GM15510 (cell line): ENCODE data around the gene CSH2.

Experiments used
- POLR2A ChIP-seq: IDR thresholded peaks from 3 replicates; pipeline ENCODE4 v1.6.1; 2011; ENCODE audit warnings: borderline replicate concordance; ENCODE audit not compliant: insufficient read length; ENCODE audit errors: extremely low read depth

Gene CSH2

DNA sequence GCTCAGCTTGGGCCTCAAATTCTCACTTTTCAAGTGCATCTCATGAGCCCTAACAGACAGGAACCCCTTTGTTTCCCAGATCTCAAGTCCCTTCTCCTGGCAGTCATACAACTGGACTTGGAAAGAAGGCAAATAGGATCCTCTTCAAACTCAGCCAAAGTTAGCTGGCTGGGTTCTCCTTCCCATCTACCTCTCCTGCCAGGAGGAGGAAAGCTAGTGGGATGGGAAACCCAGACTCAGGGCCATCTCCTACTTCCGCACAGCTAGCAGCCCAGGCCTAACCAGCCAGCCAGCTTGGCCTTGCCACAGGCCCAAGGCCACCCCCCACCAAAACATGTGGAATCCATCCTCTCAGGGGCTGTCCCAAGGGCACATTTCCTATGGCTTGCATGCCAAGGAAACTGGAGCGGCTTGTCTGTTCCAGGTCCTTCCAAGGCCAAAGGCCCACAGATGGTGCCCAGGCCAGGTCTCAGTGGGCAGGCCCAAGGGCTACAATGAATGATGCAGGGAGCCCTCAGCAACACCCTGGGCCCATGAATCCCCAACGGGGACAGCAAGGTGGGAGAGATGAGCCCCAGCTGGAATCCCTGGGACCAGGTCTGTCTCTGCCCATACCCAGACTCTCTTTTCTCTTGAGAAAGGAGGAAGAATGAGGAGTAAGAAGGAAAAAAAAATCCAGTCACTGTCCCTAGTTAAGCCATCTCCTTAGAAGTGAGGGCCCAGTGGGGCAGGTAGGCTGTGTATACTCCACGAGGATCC, 32.7 kb downstream of the CSH2 start:
- no peak for TF ChIP-seq POLR2A

DNA sequence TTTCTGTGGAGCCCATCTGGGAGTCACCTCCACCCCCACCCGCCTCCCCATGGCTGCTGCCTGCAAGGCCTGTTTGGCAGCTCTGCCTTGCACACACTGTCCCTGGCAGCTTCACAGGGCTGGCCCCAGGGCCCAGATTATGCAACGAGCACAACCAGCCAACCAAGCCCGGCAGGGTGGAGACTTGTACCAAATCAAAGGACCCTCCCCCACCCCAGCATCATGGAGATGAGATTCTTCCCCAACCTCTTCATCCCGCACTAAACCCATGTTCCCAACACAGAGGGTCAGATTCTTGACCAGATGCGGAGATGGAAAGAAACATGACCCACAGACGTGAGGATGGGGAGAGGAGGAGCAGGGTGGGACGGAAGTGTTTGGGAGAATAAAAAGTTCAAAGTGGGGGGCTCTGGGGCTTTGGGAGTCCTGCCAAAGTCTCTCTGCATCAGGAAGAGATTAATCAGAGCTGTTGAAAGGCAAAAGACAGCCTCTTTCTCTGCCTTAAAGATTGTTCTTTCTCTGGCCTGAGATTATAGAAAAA, 34.8 kb downstream of the CSH2 start:
- TF ChIP-seq POLR2A, result no peak

DNA sequence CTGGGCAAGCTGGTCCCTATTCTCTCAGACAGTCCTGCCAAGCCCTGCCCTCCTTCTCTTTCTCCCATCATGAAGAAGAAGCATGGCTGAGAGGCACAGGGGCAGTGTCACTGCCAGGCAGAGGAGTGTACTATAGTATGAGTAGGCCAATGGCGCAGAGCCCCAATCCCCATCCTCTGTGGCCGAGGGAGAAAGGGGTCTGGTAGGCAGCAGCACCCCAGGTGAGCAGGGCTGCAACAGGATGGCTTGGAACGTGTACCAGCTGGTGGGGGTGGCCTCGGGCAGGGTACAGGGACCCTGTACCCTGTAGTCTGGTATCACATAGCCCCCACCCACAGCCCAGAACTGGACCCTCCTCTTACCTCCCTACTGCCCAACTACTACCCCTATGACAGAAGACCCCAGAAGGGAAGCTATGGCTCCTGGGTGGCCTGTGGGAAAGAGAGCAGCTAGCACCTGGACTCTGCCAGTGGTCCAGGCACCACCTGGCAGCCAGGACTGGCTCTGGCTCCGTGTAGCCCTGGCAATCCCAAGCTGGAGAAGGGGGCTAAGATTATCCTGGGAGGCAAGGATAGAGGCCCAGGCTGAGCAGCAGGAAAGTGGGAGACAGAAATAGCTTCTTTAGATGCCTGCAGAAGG, 35.4 kb downstream of the CSH2 start:
- no peak for TF ChIP-seq POLR2A

DNA sequence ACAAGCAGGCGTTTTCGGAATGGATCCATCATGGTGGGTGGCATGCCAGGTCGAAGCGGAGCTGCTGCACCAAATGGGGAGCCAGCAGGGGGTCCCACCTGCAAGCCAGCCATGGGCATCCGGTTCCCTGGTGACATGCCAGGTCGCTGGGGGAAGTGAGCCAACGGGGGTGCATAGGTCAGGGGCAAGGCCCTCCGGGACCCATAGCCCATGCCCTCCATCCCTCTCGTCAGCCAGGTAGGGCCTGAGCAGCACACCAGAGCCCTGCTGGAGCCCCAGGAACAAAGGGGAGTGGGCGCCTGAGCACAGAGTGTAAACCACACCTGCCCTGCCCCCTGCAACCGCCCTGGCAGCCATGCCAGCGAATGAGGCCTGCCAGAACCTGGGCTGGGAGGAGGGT, 36.0 kb downstream of the CSH2 start:
- no peak for TF ChIP-seq POLR2A

DNA sequence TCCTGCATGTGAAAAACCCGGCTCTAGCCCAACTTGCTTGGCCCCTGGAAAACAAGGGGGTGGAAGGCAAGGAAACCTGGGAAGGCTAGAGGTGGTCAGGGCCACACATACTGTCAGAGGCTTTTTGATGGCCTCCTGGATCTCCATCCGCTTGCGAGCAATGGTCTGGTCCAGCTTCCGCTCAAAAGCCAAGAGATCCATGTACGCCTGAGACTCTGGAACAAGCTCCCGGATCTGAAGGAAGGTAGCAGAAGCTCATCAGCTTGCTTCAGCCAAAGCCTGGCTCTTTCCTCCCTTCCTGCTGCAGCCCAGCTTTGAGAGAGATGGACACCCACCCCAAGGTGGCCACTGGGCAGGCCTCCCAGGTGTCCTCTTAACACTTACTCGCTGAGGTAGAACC, 36.7 kb downstream of the CSH2 start:
- no peak for TF ChIP-seq POLR2A

GRCh38 chr17:63835167-63835720, 38.2 kb downstream of the CSH2 start:
- TF ChIP-seq POLR2A, result no peak

DNA sequence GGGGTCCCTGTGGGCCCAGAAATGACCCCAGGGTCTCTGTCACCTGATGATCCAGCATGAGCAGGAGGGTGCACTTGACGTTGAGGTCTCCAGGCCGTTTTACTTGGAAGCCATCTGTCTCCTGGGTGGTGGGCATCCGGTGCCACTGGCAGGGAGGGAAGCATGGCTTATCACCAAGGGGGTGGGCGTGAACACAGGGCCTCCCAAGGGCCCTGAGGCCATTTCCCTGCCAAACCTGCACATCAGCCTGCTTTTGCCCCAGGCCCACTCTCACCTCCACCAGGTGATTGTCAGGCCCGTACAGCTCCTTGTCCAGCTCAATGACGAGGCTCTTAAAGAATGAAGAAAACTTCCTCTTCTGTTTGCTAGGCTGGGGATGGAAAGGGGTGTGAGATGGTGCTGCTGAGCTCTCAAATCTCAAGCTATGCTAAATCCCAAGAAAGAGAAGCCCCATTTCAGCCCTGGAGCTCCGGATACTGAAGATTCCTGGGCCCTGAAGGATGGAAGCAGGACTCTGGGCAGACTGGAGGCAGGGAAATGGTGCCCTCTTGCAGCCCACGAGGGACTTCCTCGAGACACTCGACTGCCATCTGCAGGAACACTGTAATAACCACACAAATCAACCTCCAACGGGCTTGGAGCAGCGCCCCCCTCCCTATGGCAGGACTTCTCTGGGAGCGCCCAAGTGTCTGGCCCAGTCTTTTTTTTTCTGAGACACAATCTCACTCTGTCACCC, 38.9 kb downstream of the CSH2 start:
- no peak for TF ChIP-seq POLR2A

- no peak for TF ChIP-seq POLR2A
Observed at GRCh38 chr17:63833741-63834373, 39.6 kb downstream of the CSH2 start.

GRCh38 chr17:63833026-63833740, 40.3 kb downstream of the CSH2 start:
- no peak for TF ChIP-seq POLR2A

- no peak for TF ChIP-seq POLR2A
Observed at GRCh38 chr17:63832455-63832854, 41.0 kb downstream of the CSH2 start.

DNA sequence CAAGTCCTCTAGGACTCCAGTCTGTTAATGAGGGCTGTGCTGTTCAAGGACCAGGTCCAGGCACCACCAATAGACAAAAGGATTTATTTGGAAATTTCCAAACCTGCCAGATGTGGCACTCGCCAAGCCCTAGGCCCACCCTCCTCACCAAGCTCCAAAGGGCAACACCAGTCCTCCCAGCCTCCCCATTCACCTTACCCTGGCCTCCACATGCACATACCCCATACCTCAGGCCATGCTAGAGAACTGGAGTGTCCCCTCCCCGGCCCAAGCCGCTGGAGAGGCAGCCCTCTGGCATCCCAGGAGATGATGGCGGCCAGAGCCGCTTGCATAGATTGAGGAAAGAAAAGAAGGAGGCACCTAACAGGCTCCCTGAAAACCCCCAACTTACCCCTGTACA, 41.5 kb downstream of the CSH2 start:
- no peak for TF ChIP-seq POLR2A

DNA sequence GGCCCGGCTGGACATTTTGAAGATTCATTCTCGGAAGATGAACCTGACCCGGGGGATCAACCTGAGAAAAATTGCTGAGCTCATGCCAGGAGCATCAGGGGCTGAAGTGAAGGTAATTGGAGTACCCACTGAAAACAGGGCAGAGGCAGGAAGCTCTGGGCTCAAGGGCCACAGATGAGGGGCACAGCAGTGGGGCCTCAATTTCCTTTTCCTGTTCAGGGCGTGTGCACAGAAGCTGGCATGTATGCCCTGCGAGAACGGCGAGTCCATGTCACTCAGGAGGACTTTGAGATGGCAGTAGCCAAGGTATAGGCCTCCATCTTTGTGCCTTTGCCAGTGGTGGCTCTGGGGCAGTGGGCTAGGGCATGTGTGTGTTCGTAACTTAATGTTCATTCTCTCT, 42.0 kb downstream of the CSH2 start:
- TF ChIP-seq POLR2A, result no peak

DNA sequence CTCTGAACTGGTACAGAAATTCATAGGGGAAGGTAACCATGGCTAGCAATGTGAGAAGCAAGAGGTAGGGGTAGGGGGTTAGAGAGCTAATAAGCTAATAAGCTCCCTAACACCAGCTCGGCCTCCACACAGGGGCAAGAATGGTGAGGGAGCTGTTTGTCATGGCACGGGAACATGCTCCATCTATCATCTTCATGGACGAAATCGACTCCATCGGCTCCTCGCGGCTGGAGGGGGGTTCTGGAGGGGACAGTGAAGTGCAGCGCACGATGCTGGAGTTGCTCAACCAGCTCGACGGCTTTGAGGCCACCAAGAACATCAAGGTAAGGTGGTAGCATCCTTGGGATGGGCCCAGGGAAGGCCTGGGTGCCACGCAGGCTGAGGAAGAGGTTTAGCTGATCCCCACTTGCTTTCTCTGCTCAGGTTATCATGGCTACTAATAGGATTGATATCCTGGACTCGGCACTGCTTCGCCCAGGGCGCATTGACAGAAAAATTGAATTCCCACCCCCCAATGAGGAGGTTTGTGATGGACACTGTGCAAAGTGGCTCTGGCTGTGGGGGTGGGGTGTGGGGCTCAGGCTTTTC, 42.5 kb downstream of the CSH2 start:
- no peak for TF ChIP-seq POLR2A

DNA sequence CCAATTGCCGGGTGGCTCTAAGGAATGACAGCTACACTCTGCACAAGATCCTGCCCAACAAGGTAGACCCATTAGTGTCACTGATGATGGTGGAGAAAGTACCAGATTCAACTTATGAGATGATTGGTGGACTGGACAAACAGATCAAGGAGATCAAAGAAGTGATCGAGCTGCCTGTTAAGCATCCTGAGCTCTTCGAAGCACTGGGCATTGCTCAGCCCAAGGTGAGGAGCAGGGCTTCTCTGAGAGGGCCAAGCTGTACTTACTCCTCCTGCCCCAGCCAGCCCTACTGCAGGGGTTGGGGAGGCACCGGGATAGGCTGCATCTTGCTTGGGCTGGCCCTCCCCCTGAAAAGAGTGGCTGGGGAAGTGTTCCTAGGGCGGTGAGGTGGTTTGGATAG, 43.2 kb downstream of the CSH2 start:
- TF ChIP-seq POLR2A, result peak; percentile 5
